Muscle layer of duodenum (tissue), 2 donors: Measurements from ENCODE around the gene FAM170B.

ENCODE experiments used
- H3K27ac ChIP-seq: one replicate; pipeline ENCODE4 v1.7.0; 2013; ENCODE audit warnings: mild to moderate bottlenecking, low read length
- H3K27me3 ChIP-seq: one replicate; pipeline ENCODE4 v1.7.0; 2013; ENCODE audit warnings: low read depth, mild to moderate bottlenecking, control low read depth, low read length
- H3K36me3 ChIP-seq, 2 donors: one replicate each; pipeline ENCODE4 v1.7.0; 2013; ENCODE audit warnings: low read length in 2 of 2, control low read depth in 1 of 2, mild to moderate bottlenecking in 1 of 2; ENCODE audit not compliant: insufficient read depth in 2 of 2, control insufficient read depth in 1 of 2
- H3K4me1 ChIP-seq, 2 donors: one replicate each; pipeline ENCODE4 v1.7.0; 2013; ENCODE audit warnings: low read length in 2 of 2, mild to moderate bottlenecking in 2 of 2, control low read depth in 1 of 2, moderate library complexity in 1 of 2; ENCODE audit not compliant: insufficient read depth in 2 of 2, control insufficient read depth in 1 of 2
- H3K4me3 ChIP-seq, 2 donors: one replicate each; pipeline ENCODE4 v1.7.0; 2013; ENCODE audit warnings: low read length in 2 of 2, low read depth in 1 of 2, mild to moderate bottlenecking in 1 of 2
- H3K9me3 ChIP-seq, 2 donors: one replicate each; pipeline ENCODE4 v1.7.0; 2013; ENCODE audit warnings: low read length in 2 of 2, control low read depth in 1 of 2, mild to moderate bottlenecking in 1 of 2; ENCODE audit not compliant: control insufficient read depth in 1 of 2
- donor health status: healthy.

The FAM170B gene

DNA sequence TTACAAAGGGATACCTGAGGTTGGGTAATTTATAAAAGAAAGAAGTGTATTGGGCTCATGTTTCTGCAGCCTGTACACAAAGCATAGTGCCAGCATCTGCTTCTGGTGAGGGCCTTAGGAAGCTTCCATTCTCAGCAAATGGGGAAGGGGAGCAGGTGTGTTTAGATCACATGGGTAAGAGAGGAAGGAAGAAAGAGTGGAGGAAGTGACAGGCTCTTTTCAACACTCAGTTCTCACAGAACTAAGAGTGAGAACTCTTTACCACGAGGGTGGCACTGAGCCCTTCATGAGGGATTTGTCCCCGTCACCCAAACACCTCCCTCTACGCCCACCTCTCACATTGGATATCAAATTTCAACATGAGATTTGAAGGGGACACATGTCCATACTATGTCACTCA, 506 bp upstream of the FAM170B start:
- no peak overlapping the region for H3K4me3 ChIP-seq
- peaks cover 0 to 1% of the 10 kb centered on the region in 2 donors for H3K36me3 ChIP-seq
- no peak overlapping the region for H3K27ac ChIP-seq
- no peaks in the 10 kb centered on the region for H3K27me3 ChIP-seq
- no peaks in the 10 kb centered on the region for H3K9me3 ChIP-seq
- H3K4me1 ChIP-seq: peaks cover 0 to under 1% of the 10 kb centered on the region in 2 donors

DNA sequence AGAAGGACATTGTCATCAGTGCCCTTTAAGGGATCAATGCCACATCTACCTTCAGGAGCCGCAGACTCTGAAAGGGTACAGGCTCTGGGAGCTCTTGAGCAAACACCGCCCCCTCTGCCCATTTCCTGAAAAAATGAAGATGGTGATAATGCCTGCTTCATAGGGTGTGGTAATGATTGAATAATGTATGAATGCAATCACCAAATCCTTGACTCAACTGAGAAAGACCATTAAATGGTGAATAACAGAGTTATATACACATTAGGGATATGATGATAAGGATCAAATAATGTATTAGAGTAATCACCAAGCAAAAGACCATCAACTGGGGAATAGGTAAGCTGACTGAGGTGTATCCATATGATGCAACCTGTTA, 1.5 kb downstream of the FAM170B start:
- Histone ChIP-seq H3K27me3 (no peaks in the 10 kb centered on the region), H3K9me3 (no peaks in the 10 kb centered on the region), H3K36me3 (no peaks in the 10 kb centered on the region), H3K4me1 (no peaks in the 10 kb centered on the region), H3K27ac (no peak overlapping the region), H3K4me3 (no peak overlapping the region)

DNA sequence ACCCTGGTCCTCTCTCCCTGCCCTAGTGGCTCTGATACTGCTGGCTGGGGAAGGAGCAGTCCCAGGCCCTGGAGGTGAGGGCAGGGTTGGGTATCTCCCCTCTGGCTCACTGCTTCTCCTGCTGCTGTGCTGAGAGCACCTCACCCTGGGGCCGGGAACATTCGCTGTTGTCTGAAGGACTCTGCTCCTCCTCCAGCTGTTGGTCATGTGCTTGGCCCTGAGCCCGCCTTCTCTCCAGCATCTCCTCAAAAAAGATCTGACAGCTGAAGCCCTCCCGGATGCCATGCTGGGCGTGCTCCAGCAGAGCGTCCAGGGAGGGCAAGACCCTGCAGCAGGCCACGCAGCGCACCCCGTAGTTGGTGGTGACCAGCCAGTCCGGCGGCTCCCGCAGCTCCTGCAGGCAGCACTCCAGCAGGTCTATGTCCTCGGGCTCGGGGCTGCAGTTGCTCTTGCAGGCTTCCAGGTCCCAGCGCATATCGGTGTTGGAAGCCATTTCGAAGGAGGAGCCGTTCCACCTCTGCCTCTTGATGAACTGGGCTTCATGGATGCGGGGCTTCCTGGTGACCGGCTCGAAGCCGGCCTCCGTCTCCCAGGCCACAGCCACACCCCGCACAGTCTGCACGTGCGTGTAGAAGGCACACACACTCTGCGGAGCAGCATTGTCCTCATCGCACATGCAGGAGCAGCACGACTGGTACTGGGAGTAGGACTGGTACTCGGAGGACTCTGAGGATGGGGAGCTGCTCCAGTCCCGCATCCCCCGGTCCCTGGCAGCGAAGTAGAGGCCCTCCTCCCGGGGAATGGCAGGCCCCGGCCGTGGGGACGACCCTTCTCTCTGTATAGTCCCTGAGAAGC, 2.1 kb downstream of the FAM170B start:
- Histone ChIP-seq H3K27me3 (no peaks in the 10 kb centered on the region), H3K4me3 (no peak overlapping the region), H3K9me3 (no peaks in the 10 kb centered on the region), H3K27ac (no peak overlapping the region), H3K36me3 (no peaks in the 10 kb centered on the region), H3K4me1 (no peaks in the 10 kb centered on the region)

- H3K9me3 ChIP-seq: no peaks in the 10 kb centered on the region
- H3K27me3 ChIP-seq: no peaks in the 10 kb centered on the region
- H3K36me3 ChIP-seq: no peaks in the 10 kb centered on the region
- no peak overlapping the region for H3K4me3 ChIP-seq
- H3K4me1 ChIP-seq: no peaks in the 10 kb centered on the region
- H3K27ac ChIP-seq: no peak overlapping the region
These were observed 4.4 kb downstream of the FAM170B start for GRCh38 chr10:49129376-49129775.

DNA sequence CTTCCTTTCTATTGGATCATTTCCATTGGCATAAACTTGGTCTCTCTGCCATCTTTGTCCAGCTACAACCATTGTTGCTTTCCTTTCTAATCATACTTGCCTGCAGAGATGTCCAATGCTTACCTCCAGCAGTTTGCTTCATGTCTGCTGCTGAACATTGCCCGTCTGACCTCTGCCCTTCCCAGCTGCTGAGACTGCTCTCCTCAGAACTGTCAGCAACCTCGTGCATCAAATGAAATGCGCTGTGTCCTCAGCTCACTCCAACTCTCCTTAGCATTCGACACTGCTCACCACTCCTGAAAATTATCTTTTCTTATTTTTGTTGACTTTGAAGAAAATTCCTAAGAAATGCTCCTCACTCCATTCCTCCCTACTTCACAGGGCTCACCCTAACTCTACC, 5.0 kb downstream of the FAM170B start:
- H3K27me3 ChIP-seq: no peaks in the 10 kb centered on the region
- no peaks in the 10 kb centered on the region for H3K4me1 ChIP-seq
- H3K27ac ChIP-seq: no peak overlapping the region
- no peak overlapping the region for H3K4me3 ChIP-seq
- no peaks in the 10 kb centered on the region for H3K36me3 ChIP-seq
- no peaks in the 10 kb centered on the region for H3K9me3 ChIP-seq

DNA sequence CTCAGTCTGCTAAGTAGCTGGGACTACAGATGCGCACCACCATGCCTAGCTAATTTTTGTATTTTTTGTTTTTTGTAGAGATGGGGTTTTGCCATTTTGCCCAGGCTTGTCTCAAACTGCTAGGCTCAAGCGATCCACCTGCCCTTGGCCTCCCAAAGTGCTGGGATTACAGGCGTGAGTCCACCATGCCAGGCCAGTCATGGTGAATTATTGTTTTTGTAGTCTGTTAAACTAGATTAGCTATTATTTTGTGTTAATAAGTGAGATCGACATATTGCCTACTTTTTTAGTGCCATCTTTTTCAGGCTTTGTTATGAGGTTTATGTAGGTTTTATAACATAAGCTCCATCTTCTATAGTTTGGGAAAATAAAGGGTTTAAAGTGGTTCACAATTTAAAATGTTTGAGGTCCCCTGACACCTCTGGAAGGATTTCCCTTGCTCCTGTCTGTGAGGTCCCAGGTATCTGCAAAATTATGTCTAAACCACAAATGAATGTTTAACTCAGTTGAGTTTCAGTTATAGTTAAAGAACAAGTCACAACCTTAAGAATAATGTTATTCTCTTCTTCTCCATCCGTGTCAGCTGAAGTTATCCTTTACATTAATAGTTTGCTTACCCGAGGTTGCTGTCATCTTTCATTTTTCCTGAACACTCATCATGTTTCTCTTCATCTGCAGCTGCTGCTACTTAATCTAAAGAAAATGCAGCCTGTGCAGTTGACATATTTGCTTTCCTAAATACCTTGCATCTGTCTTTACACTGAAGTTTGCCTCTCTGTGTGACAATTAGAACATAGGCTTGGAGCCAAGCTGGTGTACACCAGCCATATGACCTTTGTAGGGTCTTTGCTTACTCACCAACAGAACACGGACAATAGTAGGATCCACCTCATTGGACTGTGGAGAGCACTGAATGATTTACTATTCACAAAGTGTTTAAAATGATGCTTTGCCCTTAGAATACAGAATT, 9.6 kb downstream of the FAM170B start:
- Histone ChIP-seq H3K9me3 (no peaks in the 10 kb centered on the region), H3K4me1 (no peaks in the 10 kb centered on the region), H3K4me3 (no peak overlapping the region), H3K36me3 (no peaks in the 10 kb centered on the region), H3K27ac (no peak overlapping the region), H3K27me3 (no peaks in the 10 kb centered on the region)

DNA sequence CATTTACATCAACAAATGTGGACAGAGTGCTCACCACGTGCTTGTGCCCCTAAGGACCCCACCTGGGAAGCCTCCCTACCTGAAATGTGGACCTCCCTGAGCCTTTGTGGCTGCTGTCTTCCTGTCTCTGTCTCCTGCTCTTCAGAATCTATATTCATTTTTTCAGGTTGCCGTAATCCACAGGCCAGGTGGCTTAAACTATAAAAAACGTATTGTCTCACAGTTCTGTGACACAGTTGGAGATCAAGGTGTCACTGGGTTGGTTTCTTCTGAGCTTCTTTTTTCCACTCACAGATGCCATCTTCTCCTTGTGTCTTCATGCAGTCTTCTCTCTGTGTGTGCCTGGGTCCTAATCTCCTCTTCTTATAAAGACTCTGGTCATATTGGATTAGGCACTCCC, 12.9 kb downstream of the FAM170B start:
- no peaks in the 10 kb centered on the region for H3K9me3 ChIP-seq

DNA sequence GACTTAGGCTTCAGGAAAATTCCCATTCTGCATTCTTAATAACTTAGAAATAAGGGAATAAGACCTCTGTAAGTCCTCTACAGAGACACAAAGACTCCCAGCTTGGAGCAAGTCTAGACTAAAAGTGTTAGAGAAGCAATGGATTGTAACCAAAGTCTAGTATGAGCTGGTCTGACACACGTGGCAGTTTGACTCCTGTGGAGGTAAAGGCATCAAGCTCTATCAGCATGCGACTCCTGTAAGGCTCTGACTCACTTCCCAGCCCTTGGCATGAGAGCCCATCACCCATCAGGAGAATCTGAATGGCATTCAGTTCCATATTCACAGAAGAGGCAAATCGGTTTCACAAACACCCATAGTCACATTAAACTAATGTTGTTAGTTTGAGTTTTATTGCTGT, 14.1 kb downstream of the FAM170B start:
- H3K4me3 ChIP-seq: no peak overlapping the region
- H3K27me3 ChIP-seq: no peaks in the 10 kb centered on the region
- H3K27ac ChIP-seq: no peak overlapping the region
- no peaks in the 10 kb centered on the region for H3K4me1 ChIP-seq
- H3K36me3 ChIP-seq: no peaks in the 10 kb centered on the region
- no peaks in the 10 kb centered on the region for H3K9me3 ChIP-seq

More for the DNA sequence above, 12.9 kb downstream of the FAM170B start:
- Histone ChIP-seq H3K4me3 (no peak overlapping the region), H3K27ac (no peak overlapping the region), H3K4me1 (no peaks in the 10 kb centered on the region), H3K27me3 (no peaks in the 10 kb centered on the region), H3K36me3 (no peaks in the 10 kb centered on the region)

DNA sequence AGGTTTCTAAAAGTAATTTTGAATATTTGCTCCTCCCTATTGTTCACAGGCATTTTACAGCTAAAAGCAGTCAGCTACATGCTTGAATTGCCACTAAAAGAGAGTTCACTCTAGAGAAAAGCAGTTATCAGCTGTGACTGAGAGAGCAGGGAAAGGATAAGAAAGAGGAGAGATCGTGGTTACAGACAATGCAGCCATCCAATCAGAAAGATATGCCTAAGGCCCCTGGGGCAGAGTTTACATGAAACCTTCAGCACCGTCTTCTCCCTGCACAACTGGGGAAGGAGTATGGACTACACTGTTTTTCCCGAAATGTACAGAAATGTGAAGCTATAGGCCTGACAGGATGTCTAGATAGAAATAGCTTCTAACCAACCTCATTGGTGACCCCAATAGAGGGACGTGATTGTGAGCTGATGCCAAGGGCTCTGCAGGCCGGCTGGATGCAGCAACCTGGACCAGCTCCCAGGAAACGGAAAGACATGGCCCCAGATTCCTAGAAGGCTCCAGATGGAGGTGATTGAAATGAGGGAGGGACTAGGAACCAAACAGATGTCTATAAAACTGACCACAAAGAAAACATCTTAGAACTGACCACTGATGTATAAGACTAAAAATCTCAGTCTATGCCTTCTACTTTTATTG, 15.3 kb downstream of the FAM170B start:
- Histone ChIP-seq H3K4me1 (peaks cover 0 to 3% of the 10 kb centered on the region in 2 donors), H3K36me3 (no peaks in the 10 kb centered on the region), H3K4me3 (no peak overlapping the region), H3K27me3 (no peaks in the 10 kb centered on the region), H3K27ac (no peak overlapping the region), H3K9me3 (no peaks in the 10 kb centered on the region)

- H3K27me3 ChIP-seq: no peaks in the 10 kb centered on the region
- H3K4me3 ChIP-seq: no peak overlapping the region
- H3K36me3 ChIP-seq: no peaks in the 10 kb centered on the region
- H3K4me1 ChIP-seq: peaks cover 0 to 11% of the 10 kb centered on the region in 2 donors
- no peaks in the 10 kb centered on the region for H3K9me3 ChIP-seq
- H3K27ac ChIP-seq: no peak overlapping the region
These were observed 16.3 kb downstream of the FAM170B start for GRCh38 chr10:49117376-49118070.
